SIG-M5 treated with dmso at 0.1 percent for 504 hours (cell line): ENCODE measurements around the gene KISS1R.
"Not testable (repeated sequence)": the region's sequence is repeated elsewhere in the genome, so short reads cannot be mapped to it uniquely, and the experiment has no call there.

Experiments
- DNase-seq: peaks from one replicate; lab custom pipeline; 2025; ENCODE audit not compliant: unreplicated experiment; lab: John Stamatoyannopoulos, UW

The KISS1R gene

GRCh38 chr19:952049-952679 is 35.0 kb downstream of the KISS1R start:
- DNase-seq: no peak

- no peak for DNase-seq
Observed at GRCh38 chr19:952680-953444, 35.7 kb downstream of the KISS1R start.

GRCh38 chr19:953445-954271 is 36.5 kb downstream of the KISS1R start:
- DNase-seq: no peak

GRCh38 chr19:954272-954671 is 37.1 kb downstream of the KISS1R start:
- DNase-seq: no peak

- DNase-seq: no peak
Observed at GRCh38 chr19:954672-955494, 37.8 kb downstream of the KISS1R start.

GRCh38 chr19:955803-956765 is 39.0 kb downstream of the KISS1R start:
- DNase-seq: no peak

GRCh38 chr19:956766-957440 is 39.8 kb downstream of the KISS1R start:
- no peak for DNase-seq

GRCh38 chr19:957578-957977 is 40.4 kb downstream of the KISS1R start:
- not testable (repeated sequence) for DNase-seq

- DNase-seq: peak; percentile 23
Observed at GRCh38 chr19:958967-959855, 42.1 kb downstream of the KISS1R start.

GRCh38 chr19:960020-960419 is 42.9 kb downstream of the KISS1R start:
- no peak for DNase-seq

- no peak for DNase-seq
Observed at GRCh38 chr19:960601-960938, 43.4 kb downstream of the KISS1R start.

- DNase-seq: no peak
Observed at GRCh38 chr19:961866-962620, 44.9 kb downstream of the KISS1R start.

GRCh38 chr19:962683-963400 is 45.7 kb downstream of the KISS1R start:
- DNase-seq: no peak

GRCh38 chr19:963486-963951 is 46.4 kb downstream of the KISS1R start:
- no peak for DNase-seq

- DNase-seq: no peak
Observed at GRCh38 chr19:964116-964520, 47.0 kb downstream of the KISS1R start.

- no peak for DNase-seq
Observed at GRCh38 chr19:964761-965694, 47.9 kb downstream of the KISS1R start.
